Measurements from ENCODE around the gene KRTAP5-10.
"Not testable (repeated sequence)": the region's sequence is repeated elsewhere in the genome, so short reads cannot be mapped to it uniquely, and the experiment has no call there.

Gene KRTAP5-10

DNA sequence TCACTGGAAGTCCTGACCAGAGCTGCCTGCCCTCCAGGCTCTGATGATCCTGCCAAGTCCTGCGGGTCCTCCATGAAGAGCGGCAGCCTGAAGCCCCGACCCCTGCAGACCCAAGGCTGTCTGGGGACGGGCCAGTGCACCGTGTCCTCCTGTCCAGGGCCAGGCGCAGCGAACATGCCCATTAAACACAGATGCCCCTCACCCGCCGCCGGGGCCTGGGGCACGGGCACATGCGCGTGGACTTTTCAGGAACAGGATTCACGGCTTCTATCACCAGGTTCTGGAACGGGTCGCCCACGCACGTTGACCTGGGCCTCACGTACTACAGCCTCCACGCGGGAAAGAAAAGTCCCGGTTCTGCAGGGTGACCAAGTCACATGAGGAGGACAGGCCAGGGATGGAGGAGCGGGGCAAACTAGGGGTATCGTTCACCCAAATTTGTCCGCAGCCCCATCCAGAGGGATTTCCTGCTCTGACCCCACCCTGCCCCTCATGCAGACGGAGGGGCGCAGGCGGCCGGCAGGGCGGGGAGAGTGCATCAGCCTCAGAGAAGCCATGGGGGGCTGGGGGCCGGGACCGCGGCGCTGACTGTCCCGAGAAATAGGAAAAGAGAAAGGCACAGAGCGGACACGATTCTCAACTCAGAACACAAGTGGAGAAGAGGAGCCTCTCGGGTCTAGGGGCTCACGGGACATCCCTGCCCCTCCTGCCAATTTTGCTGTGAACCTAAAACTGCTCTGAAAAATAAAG is 5.9 kb downstream of the KRTAP5-10 start:
- not testable (repeated sequence) for DNase-seq

DNA sequence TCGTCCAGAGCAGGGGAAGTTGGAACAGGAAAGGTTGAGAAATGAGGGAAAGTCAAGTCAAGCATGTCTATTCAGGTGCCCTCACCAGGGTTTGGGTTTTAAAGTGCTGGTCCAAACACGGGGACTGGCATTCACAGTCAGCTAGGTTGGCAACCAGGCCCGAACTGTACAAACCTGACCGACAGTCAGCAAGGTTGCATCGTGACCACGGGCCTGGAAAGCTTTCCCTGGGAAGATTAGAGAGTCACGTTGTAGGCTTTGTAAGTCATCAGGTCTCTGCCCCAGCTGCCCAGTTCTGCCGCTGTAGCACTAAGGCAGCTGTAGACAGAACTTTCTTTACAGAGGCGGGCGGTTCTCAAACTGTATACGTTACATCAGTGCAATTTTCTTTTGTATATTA is 7.4 kb downstream of the KRTAP5-10 start:
- DNase-seq = no peak

GRCh38 chr11:71574418-71574817 is 9.1 kb downstream of the KRTAP5-10 start:
- no peak for DNase-seq

DNA sequence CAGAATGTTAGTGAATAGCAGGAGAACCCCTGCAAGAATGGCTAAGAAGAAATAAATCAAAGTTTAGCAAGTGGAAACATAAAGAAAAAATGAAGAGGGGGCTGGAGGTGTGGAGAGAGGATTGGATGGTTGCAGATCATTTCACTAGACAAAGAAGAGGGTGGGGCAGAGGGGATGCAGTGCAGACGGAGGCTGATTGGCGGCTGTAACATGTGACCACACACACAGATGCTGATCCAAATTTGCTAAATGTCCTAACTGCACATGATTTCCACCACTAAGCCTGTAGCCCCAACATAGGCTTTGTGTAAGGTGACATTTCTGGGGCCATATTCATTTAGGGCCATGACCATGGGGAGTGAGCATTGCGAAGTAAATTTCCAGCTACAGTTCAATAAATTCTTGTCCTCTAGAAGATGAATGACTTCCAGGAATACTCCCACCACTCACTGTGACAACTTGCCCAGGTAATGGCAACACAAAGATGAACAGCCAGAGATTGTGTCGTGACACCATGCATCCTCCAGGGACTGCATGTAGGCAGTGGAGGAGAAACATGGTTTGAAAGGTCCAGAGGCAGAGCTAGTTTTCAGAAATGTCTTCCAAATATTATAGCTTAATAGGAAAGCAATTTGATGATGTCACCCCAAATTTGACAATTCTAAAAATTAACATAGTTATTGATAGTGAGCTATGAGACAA is 10.5 kb downstream of the KRTAP5-10 start:
- DNase-seq = no peak

GRCh38 chr11:71576688-71577465 is 11.5 kb downstream of the KRTAP5-10 start:
- DNase-seq = not testable (repeated sequence)

GRCh38 chr11:71577469-71578004 is 12.2 kb downstream of the KRTAP5-10 start:
- no peak for DNase-seq

DNA sequence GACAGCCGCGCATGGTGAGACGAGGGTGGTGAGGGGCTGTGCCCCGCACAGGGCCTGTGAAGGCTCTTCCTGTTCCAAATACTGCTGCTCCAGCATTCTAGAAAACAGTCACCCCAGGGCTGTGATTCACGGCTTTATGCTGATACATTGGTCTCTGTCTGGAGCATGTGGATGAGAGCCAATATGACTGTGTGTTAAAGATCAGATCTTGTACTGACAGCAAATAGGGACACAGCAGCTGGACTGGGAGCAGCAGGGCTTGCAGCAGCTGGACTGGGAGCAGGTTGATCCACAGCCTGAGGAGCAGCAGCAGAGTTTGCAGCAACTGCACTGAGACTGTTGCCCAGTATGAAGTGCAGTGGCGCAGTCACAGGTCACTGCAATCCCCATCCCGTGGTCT is 14.2 kb downstream of the KRTAP5-10 start:
- DNase-seq = not testable (repeated sequence)

GRCh38 chr11:71580057-71581003 is 15.0 kb downstream of the KRTAP5-10 start:
- peak in 35 of 56 donors; percentile 3 to 71 (median 28) for DNase-seq

GRCh38 chr11:71581826-71582225 is 16.5 kb downstream of the KRTAP5-10 start:
- no peak for DNase-seq

- DNase-seq = no peak
These were observed 17.0 kb downstream of the KRTAP5-10 start, which contains the start of gene KRTAP5-11 for GRCh38 chr11:71582309-71582895. KRTAP5-11 (minus strand) TSS chr11:71582875; CDS start chr11:71582837, 38 bp downstream.

DNA sequence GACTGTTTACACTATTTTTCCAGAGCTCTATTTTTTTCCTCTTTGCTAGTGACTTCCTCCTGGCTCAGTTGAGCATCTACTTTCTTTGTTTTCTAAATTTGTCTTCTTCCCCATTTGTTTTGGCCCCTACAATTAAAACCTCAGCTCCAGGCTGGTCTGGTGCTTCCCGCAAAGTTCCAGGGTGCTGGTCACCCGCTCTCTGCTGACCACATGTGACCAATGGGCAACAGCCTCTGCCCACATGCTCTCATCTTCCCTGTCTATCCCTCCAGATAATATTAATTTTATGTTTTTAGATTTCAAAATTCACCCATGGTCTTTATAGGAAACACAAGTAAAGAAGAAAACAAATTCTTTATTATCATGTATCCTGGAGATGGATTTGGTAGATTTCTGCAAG is 17.6 kb downstream of the KRTAP5-10 start:
- not testable (repeated sequence) for DNase-seq

DNA sequence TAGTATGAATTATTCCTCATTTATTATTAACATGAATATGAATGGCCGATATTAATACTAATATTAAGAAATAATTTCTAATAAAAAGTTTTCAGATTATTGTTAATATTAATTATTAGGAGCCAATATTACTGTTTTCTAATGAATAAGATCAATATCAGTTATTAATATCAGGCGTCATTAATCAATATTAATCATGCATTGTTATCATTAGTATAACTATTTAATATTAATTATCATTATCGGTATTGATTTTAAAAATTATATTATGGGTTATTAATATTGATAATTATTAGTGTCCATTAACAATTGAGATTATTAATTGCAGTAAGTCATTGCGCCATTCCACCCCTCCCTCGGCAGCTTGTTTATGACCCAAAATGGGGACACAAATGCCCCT is 20.3 kb downstream of the KRTAP5-10 start:
- DNase-seq = not testable (repeated sequence)

- not testable (repeated sequence) for DNase-seq
These were observed 23.0 kb downstream of the KRTAP5-10 start for GRCh38 chr11:71588314-71588713.

GRCh38 chr11:71588822-71589545 is 23.6 kb downstream of the KRTAP5-10 start:
- DNase-seq = not testable (repeated sequence)

DNA sequence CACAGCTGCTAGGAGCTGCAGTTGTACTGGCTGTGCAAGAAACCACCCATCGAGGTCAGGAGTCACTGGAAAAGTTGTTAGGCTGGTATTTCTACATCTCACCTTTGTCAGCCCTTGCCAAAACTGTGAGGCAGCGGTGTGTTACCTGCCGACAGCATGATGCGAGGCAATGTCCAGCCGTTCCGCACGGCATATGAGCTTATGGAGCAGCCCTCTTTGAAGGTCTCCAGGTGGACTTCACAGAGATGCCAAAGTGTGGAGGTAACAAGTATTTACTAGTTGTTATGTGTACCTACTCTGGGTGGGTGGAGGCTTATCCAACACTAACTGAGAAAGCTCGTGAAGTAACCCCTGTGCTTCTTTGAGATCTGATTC is 24.2 kb downstream of the KRTAP5-10 start:
- DNase-seq = not testable (repeated sequence)

GRCh38 chr11:71603221-71603620 is 37.9 kb downstream of the KRTAP5-10 start:
- not testable (repeated sequence) for DNase-seq

- peak in 1 of 56 donors; percentile 22 for DNase-seq
These were observed 39.6 kb downstream of the KRTAP5-10 start for GRCh38 chr11:71604798-71605488.

- not testable (repeated sequence) for DNase-seq
These were observed 41.6 kb downstream of the KRTAP5-10 start for GRCh38 chr11:71606853-71607519.

All from nucleus accumbens (tissue), 56 donors.